HepG2 (cell line): Measurements from ENCODE around the gene NCKAP1. TPM values are rescaled to one million over a fixed set of nuclear protein-coding genes. Genes with fewer than 3 reads are reported as not detected.
A peak's percentile ranks its signal among the peaks of the same experiment; 100 is the strongest.

Source experiments
- ATAC-seq: fragments of 200-7000 bp; cut with Tn5 transposase; 3 replicates; pipeline ENCODE4 v1.9.1; 2020; ENCODE audit warnings: mild to moderate bottlenecking, moderate library complexity
- BruUV-seq: library from RNA; stranded (reverse); fragments of 400-500 nt; replicated peaks from 2 replicates; lab custom pipeline; 2021; lab: Mats Ljungman, UMichigan
- CTCF ChIA-PET: fragments of 300-600 bp; formaldehyde crosslinking; extraction: SDS; loops from one replicate; lab custom pipeline; 2021; ENCODE audit warnings: low total read pairs, inconsistent platforms, low intra/inter-chr PET ratio; lab: Yijun Ruan, JAX
- POLR2A ChIA-PET: fragments of 350-600 bp; sonication (Branson Sonifier 250); formaldehyde crosslinking; loops from one replicate; lab custom pipeline; 2020; ENCODE audit warnings: antibody characterized with exemption, inconsistent platforms; lab: Yijun Ruan, JAX
- DNase-seq: peaks from one replicate; pipeline ENCODE4 v3.0.0-alpha.2; 2015; ENCODE audit warnings: low spot score
- FAIRE-seq: peaks from 3 replicates; lab custom pipeline; 2011; peaks lifted over from hg19 to GRCh38; lab: Jason Lieb, UNC
- H2AFZ ChIP-seq: one replicate; pipeline ENCODE4 v1.6.1; 2011; ENCODE audit warnings: low read length, inconsistent platforms
- H3K27ac ChIP-seq: fragments of 300-600 bp; 3 replicates; pipeline ENCODE4 v1.8.0; 2011; ENCODE audit warnings: mixed run types, mild to moderate bottlenecking, mixed read lengths, low read length, inconsistent platforms; ENCODE audit not compliant: insufficient read depth; ENCODE audit errors: extremely low read length
- H3K27me3 ChIP-seq, 2 experiments: fragments of 200-600 bp in 1 of 2; 2 replicates in 1 of 2; 3 replicates in 1 of 2; pipeline versions ENCODE4 v1.6.0 to v1.8.0; 2011; ENCODE audit warnings: low read length in 2 of 2, mild to moderate bottlenecking in 2 of 2, moderate library complexity in 2 of 2, inconsistent platforms in 1 of 2; ENCODE audit not compliant: insufficient read depth in 2 of 2, control insufficient read depth in 1 of 2
- H3K36me3 ChIP-seq, 2 experiments: fragments of 200-600 bp in 1 of 2; replicated peaks in 1 of 2; 2 replicates in 1 of 2; 3 replicates in 1 of 2; pipeline versions ENCODE4 v1.5.1 to v1.8.0; 2011; ENCODE audit warnings: low read length in 2 of 2, inconsistent platforms in 1 of 2; ENCODE audit not compliant: insufficient read depth in 2 of 2, control insufficient read depth in 1 of 2
- H3K4me1 ChIP-seq: 2 replicates; pipeline ENCODE4 v1.5.1; 2012; ENCODE audit warnings: low read length, inconsistent platforms; ENCODE audit not compliant: insufficient read depth
- H3K4me2 ChIP-seq: 2 replicates; pipeline ENCODE4 v1.6.0; 2011; ENCODE audit warnings: low read depth, low read length, inconsistent platforms
- H3K4me3 ChIP-seq, 3 experiments: fragments of 200-600 bp in 1 of 3; sonication (generic), shearing (Covaris generic) in 1 of 3; replicated peaks in 1 of 3; 2 replicates each; pipeline ENCODE4 v1.5.1; 2011 to 2016; ENCODE audit warnings: low read length in 3 of 3, inconsistent platforms in 2 of 3, low read depth in 2 of 3, mild to moderate bottlenecking in 2 of 3, control low read depth in 1 of 3, mixed read lengths in 1 of 3; ENCODE audit not compliant: insufficient read depth in 1 of 3
- H3K79me2 ChIP-seq: one replicate; pipeline ENCODE4 v1.6.1; 2011; ENCODE audit warnings: low read length, inconsistent platforms; ENCODE audit not compliant: insufficient read depth
- H3K9ac ChIP-seq: 2 replicates; pipeline ENCODE4 v1.6.0; 2011; ENCODE audit warnings: mild to moderate bottlenecking, low read depth, low read length, inconsistent platforms; ENCODE audit not compliant: insufficient read depth
- H3K9me3 ChIP-seq: 2 replicates; pipeline ENCODE4 v1.5.1; 2012; ENCODE audit warnings: mild to moderate bottlenecking, low read length
- H4K20me1 ChIP-seq: 2 replicates; pipeline ENCODE4 v1.6.0; 2011; ENCODE audit warnings: inconsistent platforms, mild to moderate bottlenecking, low read length, moderate library complexity; ENCODE audit not compliant: insufficient read depth
- HNRNPK ChIP-seq: fragments of 200-400 bp; formaldehyde crosslinking; IDR thresholded peaks from 2 replicates; pipeline ENCODE4 v1.6.1; 2018; ENCODE audit warnings: low read length, low read depth, moderate library complexity, mild to moderate bottlenecking; ENCODE audit not compliant: poor library complexity, severe bottlenecking
- PRDM4 ChIP-seq: sonication (generic); formaldehyde crosslinking; IDR thresholded peaks from 2 replicates; pipeline ENCODE4 v1.9.0; 2021; ENCODE audit warnings: missing genetic modification reagents, borderline replicate concordance
- SOX6 ChIP-seq, 2 experiments: fragments of 450-650 bp in 1 of 2; sonication (generic) in 1 of 2; formaldehyde crosslinking in 1 of 2; IDR thresholded peaks; 2 replicates each; pipeline versions ENCODE4 v1.4.0 to v1.6.1; 2017 to 2020; ENCODE audit warnings: antibody characterized with exemption in 1 of 2, mild to moderate bottlenecking in 1 of 2, missing genetic modification reagents in 1 of 2
- WGBS: methylation state at CpG from one replicate; pipeline ENCODE4 v1.1.6; 2017; ENCODE audit warnings: low lambda C conversion rate; 5-methylcytosine and 5-hydroxymethylcytosine counted together
- in situ Hi-C: cut with HindIII; loops from 2 replicates; pipeline ENCODE4 v1.10.0; 2017; ENCODE audit warnings: low pct_unique_long_range_greater_than_20kb; ENCODE audit not compliant: extremely low pct_ligation_motif_present
- intact Hi-C: fragments of 100-400 bp; cut with micrococcal nuclease; formaldehyde crosslinking; loops from one replicate; pipeline ENCODE4 v1.10.0; 2022; ENCODE audit not compliant: unreplicated experiment
- polyA plus RNA-seq, 8 experiments: library from polyadenylated mRNA; depleted of rRNA in 3 of 8; stranded (reverse) in 7 of 8; unstranded in 1 of 8; fragments of >200 nt; fragmentation: Illumina TruSeq in 4 of 8; extraction: Trizol in 4 of 8; gene quantifications; 2 replicates each; pipeline versions ENCODE4 v1.2.1 to v1.2.3, GENCODE V29; 2011 to 2016; ENCODE audit warnings: low read depth in 4 of 8, missing spikeins in 1 of 8, mixed read lengths in 1 of 8; ENCODE audit not compliant: insufficient read depth in 1 of 8
- total RNA-seq, 5 experiments: library from RNA; depleted of rRNA; stranded (reverse); fragments of >200 nt; fragmentation: Illumina TruSeq; extraction: Trizol; gene quantifications; 2 replicates each; pipeline ENCODE4 v1.2.3, GENCODE V29; 2016; ENCODE audit warnings: low read depth in 1 of 5
- TF ChIP-seq, protein P1 (sequence below): IDR thresholded peaks from 2 replicates; pipeline ENCODE4 v1.6.1; 2016; ENCODE audit warnings: mild to moderate bottlenecking, missing biosample characterization, missing genetic modification reagents

The NCKAP1 gene
- total and polyA plus RNA-seq, 2 of the 13 experiments (the other 11 are each of a cell fraction or from before 2014, with no cell fraction given), result 72.1 to 96.3 TPM

DNA sequence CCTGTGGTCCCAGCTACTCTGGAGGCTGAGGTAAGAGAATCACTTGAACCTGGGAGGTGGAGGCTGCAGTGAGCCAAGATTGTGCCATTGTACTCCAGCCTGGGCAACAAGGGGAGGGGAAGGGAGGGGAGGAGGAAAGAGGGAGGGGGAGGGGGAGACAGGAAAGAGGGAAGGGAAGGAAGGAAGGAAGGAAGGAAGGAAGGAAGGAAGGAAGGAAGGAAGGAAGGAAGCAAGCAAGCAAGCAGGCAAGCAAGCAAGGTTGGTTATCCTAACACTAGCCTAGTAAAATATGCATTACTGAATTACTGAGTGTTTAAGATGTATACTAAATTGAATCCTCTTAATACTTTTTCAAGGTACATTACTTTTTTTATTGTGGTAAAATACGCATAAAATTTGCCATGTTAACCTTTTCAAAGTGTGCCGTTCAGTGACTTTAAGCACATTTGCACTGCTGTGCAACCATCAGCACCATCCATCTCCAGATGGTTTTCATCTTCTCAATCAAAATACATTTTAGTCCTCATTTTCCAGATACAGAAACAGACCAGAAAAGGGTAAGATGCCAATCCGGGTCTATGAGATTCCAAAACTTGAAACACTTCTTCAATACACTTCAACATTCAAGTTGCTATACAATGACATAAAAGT, 28.9 kb downstream of the NCKAP1 start:
- 96% methylated on average over 3 of the region's 3 CpGs for WGBS
- in situ Hi-C loops, result no loop called here
- ChIA-PET CTCF (no interaction called here), POLR2A (no interaction called here)
- Histone ChIP-seq H3K4me2 (no peak overlapping the region), H3K27me3 (no peaks in the 10 kb centered on the region), H3K27ac (no peak overlapping the region), H3K36me3 (peaks cover 0 to 6% of the 10 kb centered on the region in 2 experiments; a peak in 2 of 5 replicates), H4K20me1 (peaks cover 14% of the 10 kb centered on the region; the same call in 1 of the 2 replicates), H3K4me3 (no peak overlapping the region), H3K9me3 (no peaks in the 10 kb centered on the region), H2AFZ (no peak overlapping the region), H3K4me1 (no peaks in the 10 kb centered on the region), H3K79me2 (peaks cover 83% of the 10 kb centered on the region), H3K9ac (no peak overlapping the region)
- no TSS peak for BruUV-seq
- DNase-seq (no peak), ATAC-seq (no peak), FAIRE-seq (no peak)
- intact Hi-C loops, result no loop called here
- TF ChIP-seq, protein P1, sequence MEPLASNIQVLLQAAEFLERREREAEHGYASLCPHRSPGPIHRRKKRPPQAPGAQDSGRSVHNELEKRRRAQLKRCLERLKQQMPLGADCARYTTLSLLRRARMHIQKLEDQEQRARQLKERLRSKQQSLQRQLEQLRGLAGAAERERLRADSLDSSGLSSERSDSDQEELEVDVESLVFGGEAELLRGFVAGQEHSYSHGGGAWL (CRISPR knock-in tag), result no peak
- TF ChIP-seq PRDM4 (CRISPR knock-in tag) (no peak), SOX6 (IDR thresholded peaks at IDR 0.05) (no peak), SOX6 (CRISPR knock-in tag; IDR thresholded peaks at IDR 0.05) (no peak), HNRNPK (peak; percentile 62)
